ENCODE data around the gene FOXG1.
A peak's percentile ranks its signal among the peaks of the same experiment; 100 is the strongest.

Gene FOXG1

GRCh38 chr14:28764257-28765160 is 2.1 kb upstream of the FOXG1 start:
- H3K4me1 ChIP-seq (ENCODE audit: control insufficient read depth, insufficient read depth, low read length): peaks cover 3% of the 10 kb centered on the region
- no peak overlapping the region for H3K4me3 ChIP-seq (ENCODE audit: low read length)
- H3K27ac ChIP-seq (ENCODE audit: low read depth, low read length): no peak overlapping the region
- peaks cover 35% of the 10 kb centered on the region for H3K27me3 ChIP-seq (ENCODE audit: control insufficient read depth, insufficient read depth, low read length)
- H3K36me3 ChIP-seq (ENCODE audit: control insufficient read depth, insufficient read depth, low read length): no peaks in the 10 kb centered on the region
- no peak overlapping the region for H3K9ac ChIP-seq (ENCODE audit: low read length)

GRCh38 chr14:28765169-28765830 is 1.3 kb upstream of the FOXG1 start:
- Histone ChIP-seq H3K9ac (ENCODE audit: low read length) (no peak overlapping the region), H3K27me3 (ENCODE audit: control insufficient read depth, insufficient read depth, low read length) (peaks cover 30% of the 10 kb centered on the region), H3K4me3 (ENCODE audit: low read length) (no peak overlapping the region), H3K27ac (ENCODE audit: low read depth, low read length) (no peak overlapping the region), H3K4me1 (ENCODE audit: control insufficient read depth, insufficient read depth, low read length) (peaks cover 3% of the 10 kb centered on the region), H3K36me3 (ENCODE audit: control insufficient read depth, insufficient read depth, low read length) (no peaks in the 10 kb centered on the region)

GRCh38 chr14:28765831-28766468 is 637 bp upstream of the FOXG1 start:
- Histone ChIP-seq H3K4me1 (ENCODE audit: control insufficient read depth, insufficient read depth, low read length) (peaks cover 3% of the 10 kb centered on the region), H3K4me3 (ENCODE audit: low read length) (peak overlapping the region; percentile 45), H3K27ac (ENCODE audit: low read depth, low read length) (no peak overlapping the region), H3K27me3 (ENCODE audit: control insufficient read depth, insufficient read depth, low read length) (peaks cover 25% of the 10 kb centered on the region), H3K9ac (ENCODE audit: low read length) (no peak overlapping the region), H3K36me3 (ENCODE audit: control insufficient read depth, insufficient read depth, low read length) (no peaks in the 10 kb centered on the region)

GRCh38 chr14:28767030-28767852 is 654 bp downstream of the FOXG1 start:
- Histone ChIP-seq H3K36me3 (ENCODE audit: control insufficient read depth, insufficient read depth, low read length) (no peaks in the 10 kb centered on the region), H3K4me1 (ENCODE audit: control insufficient read depth, insufficient read depth, low read length) (peaks cover 3% of the 10 kb centered on the region), H3K27ac (ENCODE audit: low read depth, low read length) (no peak overlapping the region), H3K27me3 (ENCODE audit: control insufficient read depth, insufficient read depth, low read length) (peaks cover 18% of the 10 kb centered on the region), H3K4me3 (ENCODE audit: low read length) (no peak overlapping the region), H3K9ac (ENCODE audit: low read length) (no peak overlapping the region)

GRCh38 chr14:28767853-28768741 is 1.5 kb downstream of the FOXG1 start:
- Histone ChIP-seq H3K4me3 (ENCODE audit: low read length) (no peak overlapping the region), H3K9ac (ENCODE audit: low read length) (no peak overlapping the region), H3K27me3 (ENCODE audit: control insufficient read depth, insufficient read depth, low read length) (peaks cover 17% of the 10 kb centered on the region), H3K4me1 (ENCODE audit: control insufficient read depth, insufficient read depth, low read length) (peaks cover 3% of the 10 kb centered on the region), H3K27ac (ENCODE audit: low read depth, low read length) (no peak overlapping the region), H3K36me3 (ENCODE audit: control insufficient read depth, insufficient read depth, low read length) (no peaks in the 10 kb centered on the region)

GRCh38 chr14:28769276-28769880 is 2.8 kb downstream of the FOXG1 start:
- no peaks in the 10 kb centered on the region for H3K36me3 ChIP-seq (ENCODE audit: control insufficient read depth, insufficient read depth, low read length)
- peaks cover 3% of the 10 kb centered on the region for H3K4me1 ChIP-seq (ENCODE audit: control insufficient read depth, insufficient read depth, low read length)
- peaks cover 23% of the 10 kb centered on the region for H3K27me3 ChIP-seq (ENCODE audit: control insufficient read depth, insufficient read depth, low read length)
- H3K27ac ChIP-seq (ENCODE audit: low read depth, low read length): no peak overlapping the region
- H3K4me3 ChIP-seq (ENCODE audit: low read length): no peak overlapping the region
- no peak overlapping the region for H3K9ac ChIP-seq (ENCODE audit: low read length)

GRCh38 chr14:28770061-28770460 is 3.5 kb downstream of the FOXG1 start:
- Histone ChIP-seq H3K27me3 (ENCODE audit: control insufficient read depth, insufficient read depth, low read length) (peaks cover 28% of the 10 kb centered on the region), H3K9ac (ENCODE audit: low read length) (no peak overlapping the region), H3K4me1 (ENCODE audit: control insufficient read depth, insufficient read depth, low read length) (peaks cover 3% of the 10 kb centered on the region), H3K36me3 (ENCODE audit: control insufficient read depth, insufficient read depth, low read length) (no peaks in the 10 kb centered on the region), H3K27ac (ENCODE audit: low read depth, low read length) (no peak overlapping the region), H3K4me3 (ENCODE audit: low read length) (no peak overlapping the region)

- no peaks in the 10 kb centered on the region for H3K36me3 ChIP-seq (ENCODE audit: control insufficient read depth, insufficient read depth, low read length)
- H3K4me3 ChIP-seq (ENCODE audit: low read length): no peak overlapping the region
- no peak overlapping the region for H3K9ac ChIP-seq (ENCODE audit: low read length)
- H3K27me3 ChIP-seq (ENCODE audit: control insufficient read depth, insufficient read depth, low read length): peaks cover 24% of the 10 kb centered on the region
- H3K27ac ChIP-seq (ENCODE audit: low read depth, low read length): no peak overlapping the region
- H3K4me1 ChIP-seq (ENCODE audit: control insufficient read depth, insufficient read depth, low read length): peaks cover 3% of the 10 kb centered on the region
Measured at GRCh38 chr14:28770630-28771029, 4.0 kb downstream of the FOXG1 start.

GRCh38 chr14:28771168-28771567 is 4.6 kb downstream of the FOXG1 start:
- H3K4me1 ChIP-seq (ENCODE audit: control insufficient read depth, insufficient read depth, low read length): peaks cover under 1% of the 10 kb centered on the region
- no peak overlapping the region for H3K4me3 ChIP-seq (ENCODE audit: low read length)
- peaks cover 24% of the 10 kb centered on the region for H3K27me3 ChIP-seq (ENCODE audit: control insufficient read depth, insufficient read depth, low read length)
- no peaks in the 10 kb centered on the region for H3K36me3 ChIP-seq (ENCODE audit: control insufficient read depth, insufficient read depth, low read length)
- no peak overlapping the region for H3K27ac ChIP-seq (ENCODE audit: low read depth, low read length)
- no peak overlapping the region for H3K9ac ChIP-seq (ENCODE audit: low read length)

GRCh38 chr14:28772613-28773012 is 6.0 kb downstream of the FOXG1 start:
- Histone ChIP-seq H3K9ac (ENCODE audit: low read length) (no peak overlapping the region), H3K27me3 (ENCODE audit: control insufficient read depth, insufficient read depth, low read length) (peaks cover 24% of the 10 kb centered on the region), H3K4me1 (ENCODE audit: control insufficient read depth, insufficient read depth, low read length) (no peaks in the 10 kb centered on the region), H3K27ac (ENCODE audit: low read depth, low read length) (no peak overlapping the region), H3K4me3 (ENCODE audit: low read length) (no peak overlapping the region), H3K36me3 (ENCODE audit: control insufficient read depth, insufficient read depth, low read length) (no peaks in the 10 kb centered on the region)

- H3K36me3 ChIP-seq (ENCODE audit: control insufficient read depth, insufficient read depth, low read length): no peaks in the 10 kb centered on the region
- H3K27ac ChIP-seq (ENCODE audit: low read depth, low read length): no peak overlapping the region
- H3K9ac ChIP-seq (ENCODE audit: low read length): no peak overlapping the region
- peaks cover 20% of the 10 kb centered on the region for H3K27me3 ChIP-seq (ENCODE audit: control insufficient read depth, insufficient read depth, low read length)
- no peak overlapping the region for H3K4me3 ChIP-seq (ENCODE audit: low read length)
- H3K4me1 ChIP-seq (ENCODE audit: control insufficient read depth, insufficient read depth, low read length): no peaks in the 10 kb centered on the region
Measured at GRCh38 chr14:28773176-28773575, 6.6 kb downstream of the FOXG1 start.

All from rectal smooth muscle tissue (tissue), 1 donor.